ENCODE results near the gene RECK.
"Not testable (repeated sequence)": the region's sequence is repeated elsewhere in the genome, so short reads cannot be mapped to it uniquely, and the experiment has no call there.

RECK gene

DNA sequence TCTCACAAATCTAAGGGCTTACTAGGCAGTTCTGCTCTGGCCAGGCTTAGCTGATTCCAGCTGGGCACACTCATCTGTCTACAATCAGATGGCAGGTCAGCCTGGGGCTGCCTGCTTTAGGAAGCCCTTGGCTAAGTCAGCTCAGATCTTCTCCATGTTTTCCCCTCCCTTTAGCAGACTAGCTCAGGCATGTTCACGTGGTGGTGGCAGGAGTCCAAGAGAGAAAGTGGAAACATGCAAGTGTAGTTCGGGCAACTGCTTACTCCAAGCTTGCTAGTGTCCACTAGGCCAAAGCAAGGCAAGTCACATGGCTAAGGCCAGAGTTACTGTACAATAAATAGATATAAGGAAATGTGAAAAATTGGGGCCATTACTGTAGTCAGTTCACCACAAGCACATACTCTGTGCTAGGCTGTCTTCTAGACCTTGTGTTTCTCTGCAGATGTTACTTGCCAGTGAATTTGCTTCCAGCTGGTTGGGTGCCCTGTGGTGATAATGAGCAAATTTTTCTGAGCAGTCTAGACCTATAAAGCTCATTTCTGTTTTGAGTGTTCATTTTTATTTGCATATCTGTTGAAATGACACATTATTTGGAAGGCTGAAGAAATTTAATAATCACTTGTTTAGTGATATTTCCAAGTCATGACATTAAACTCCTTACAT, 38.3 kb downstream of the RECK start:
- no peak overlapping the region for H3K4me3 ChIP-seq (ENCODE audit: low read depth, low read length)
- TF ChIP-seq, protein P1, sequence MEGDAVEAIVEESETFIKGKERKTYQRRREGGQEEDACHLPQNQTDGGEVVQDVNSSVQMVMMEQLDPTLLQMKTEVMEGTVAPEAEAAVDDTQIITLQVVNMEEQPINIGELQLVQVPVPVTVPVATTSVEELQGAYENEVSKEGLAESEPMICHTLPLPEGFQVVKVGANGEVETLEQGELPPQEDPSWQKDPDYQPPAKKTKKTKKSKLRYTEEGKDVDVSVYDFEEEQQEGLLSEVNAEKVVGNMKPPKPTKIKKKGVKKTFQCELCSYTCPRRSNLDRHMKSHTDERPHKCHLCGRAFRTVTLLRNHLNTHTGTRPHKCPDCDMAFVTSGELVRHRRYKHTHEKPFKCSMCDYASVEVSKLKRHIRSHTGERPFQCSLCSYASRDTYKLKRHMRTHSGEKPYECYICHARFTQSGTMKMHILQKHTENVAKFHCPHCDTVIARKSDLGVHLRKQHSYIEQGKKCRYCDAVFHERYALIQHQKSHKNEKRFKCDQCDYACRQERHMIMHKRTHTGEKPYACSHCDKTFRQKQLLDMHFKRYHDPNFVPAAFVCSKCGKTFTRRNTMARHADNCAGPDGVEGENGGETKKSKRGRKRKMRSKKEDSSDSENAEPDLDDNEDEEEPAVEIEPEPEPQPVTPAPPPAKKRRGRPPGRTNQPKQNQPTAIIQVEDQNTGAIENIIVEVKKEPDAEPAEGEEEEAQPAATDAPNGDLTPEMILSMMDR (IDR thresholded peaks at IDR 0.05; ENCODE audit: low read depth, low read length), result no peak
- in situ Hi-C loops (cut with HindIII; ENCODE audit: low sequenced_read_pairs), result no loop called here
- peak; percentile 71 for DNase-seq (ENCODE audit: low read depth, low spot score)

DNA sequence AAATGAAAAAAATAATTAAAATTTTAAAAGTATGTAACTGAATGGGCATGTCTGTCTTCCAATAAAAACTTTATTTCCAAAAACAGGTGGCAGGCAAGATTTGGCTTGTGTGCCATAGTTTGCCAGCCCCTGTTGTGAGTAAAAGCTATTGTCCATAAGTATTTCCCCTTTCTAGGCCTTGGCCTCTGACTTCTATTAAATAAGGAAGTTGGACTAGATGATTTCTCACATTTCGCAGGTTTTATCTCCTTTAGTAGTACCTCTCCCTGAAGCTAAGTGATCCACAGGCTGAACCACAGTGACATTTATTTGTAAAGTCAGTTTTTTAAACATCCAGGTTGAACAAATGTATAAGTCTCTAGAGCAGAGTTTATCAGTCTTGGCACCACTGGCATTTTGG, 41.3 kb downstream of the RECK start:
- no peak for DNase-seq (ENCODE audit: low read depth, low spot score)
- no peak overlapping the region for H3K4me3 ChIP-seq (ENCODE audit: low read depth, low read length)
- TF ChIP-seq, protein P1 (IDR thresholded peaks at IDR 0.05; ENCODE audit: low read depth, low read length), result no peak
- in situ Hi-C loops (cut with HindIII; ENCODE audit: low sequenced_read_pairs), result no loop called here

DNA sequence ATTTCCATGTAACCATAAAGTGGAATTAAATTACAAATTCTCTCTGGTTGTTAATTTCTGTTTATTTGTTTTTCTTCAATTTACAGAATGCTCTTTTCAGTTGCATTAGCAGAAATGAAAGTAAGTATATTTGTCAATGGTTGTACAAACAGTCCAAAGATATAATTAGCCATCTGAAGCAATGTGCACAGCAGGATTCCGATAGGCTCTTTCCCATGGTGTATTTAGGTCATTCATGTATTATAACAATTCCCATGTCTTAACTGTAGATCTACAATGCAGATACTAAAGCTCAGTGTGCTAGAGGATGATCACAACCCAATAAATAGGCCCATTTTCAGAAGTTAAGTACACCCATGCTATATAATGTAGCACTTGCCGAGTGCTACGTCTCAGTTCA, 43.8 kb downstream of the RECK start:
- no peak overlapping the region for H3K4me3 ChIP-seq (ENCODE audit: low read depth, low read length)
- in situ Hi-C loops (cut with HindIII; ENCODE audit: low sequenced_read_pairs), result no loop called here
- DNase-seq (ENCODE audit: low read depth, low spot score), result peak; percentile 9
- TF ChIP-seq, protein P1 (IDR thresholded peaks at IDR 0.05; ENCODE audit: low read depth, low read length), result no peak

DNA sequence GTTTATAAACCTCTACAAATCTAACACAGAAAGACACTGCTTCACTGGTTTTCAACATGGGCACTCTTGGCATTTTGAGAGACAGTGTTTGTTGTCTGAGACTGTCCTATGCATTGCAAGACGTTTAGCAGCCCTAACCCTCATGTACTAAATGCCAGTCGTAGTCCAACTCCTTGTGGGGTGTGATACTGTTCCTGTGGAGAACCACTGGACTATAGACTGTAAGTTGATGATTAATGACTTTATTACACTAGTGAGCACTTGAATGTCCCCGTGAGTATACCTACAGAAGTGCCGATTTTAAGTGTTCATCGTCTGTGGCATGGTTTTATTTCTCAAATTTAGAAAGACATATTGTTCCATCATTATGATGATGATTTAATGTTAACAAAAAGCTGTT, 46.2 kb downstream of the RECK start:
- TF ChIP-seq, protein P1 (IDR thresholded peaks at IDR 0.05; ENCODE audit: low read depth, low read length), result no peak
- H3K4me3 ChIP-seq (ENCODE audit: low read depth, low read length), result no peak overlapping the region
- in situ Hi-C loops (cut with HindIII; ENCODE audit: low sequenced_read_pairs), result no loop called here
- DNase-seq (ENCODE audit: low read depth, low spot score), result no peak

DNA sequence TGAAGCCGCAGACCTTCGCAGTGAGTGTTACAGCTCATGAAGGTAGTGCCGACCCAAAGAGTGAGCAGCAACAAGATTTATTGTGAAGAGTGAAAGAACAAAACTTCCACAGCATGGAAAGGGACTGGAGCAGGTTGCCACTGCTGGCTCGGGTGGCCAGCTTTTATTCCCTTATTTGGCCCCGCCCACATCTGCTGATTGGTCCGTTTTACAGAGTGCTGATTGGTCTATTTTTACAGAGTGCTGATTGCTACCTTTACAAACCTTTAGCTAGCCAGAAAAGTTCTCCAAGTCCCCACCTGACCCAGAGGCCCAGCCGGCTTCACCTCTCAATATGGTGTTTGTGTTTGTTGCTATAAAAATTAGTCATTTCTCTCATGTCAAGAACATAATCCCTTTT, 49.7 kb downstream of the RECK start:
- in situ Hi-C loops (cut with HindIII; ENCODE audit: low sequenced_read_pairs), result no loop called here
- TF ChIP-seq, protein P1 (IDR thresholded peaks at IDR 0.05; ENCODE audit: low read depth, low read length), result no peak
- DNase-seq (ENCODE audit: low read depth, low spot score), result no peak
- H3K4me3 ChIP-seq (ENCODE audit: low read depth, low read length), result no peak overlapping the region

DNA sequence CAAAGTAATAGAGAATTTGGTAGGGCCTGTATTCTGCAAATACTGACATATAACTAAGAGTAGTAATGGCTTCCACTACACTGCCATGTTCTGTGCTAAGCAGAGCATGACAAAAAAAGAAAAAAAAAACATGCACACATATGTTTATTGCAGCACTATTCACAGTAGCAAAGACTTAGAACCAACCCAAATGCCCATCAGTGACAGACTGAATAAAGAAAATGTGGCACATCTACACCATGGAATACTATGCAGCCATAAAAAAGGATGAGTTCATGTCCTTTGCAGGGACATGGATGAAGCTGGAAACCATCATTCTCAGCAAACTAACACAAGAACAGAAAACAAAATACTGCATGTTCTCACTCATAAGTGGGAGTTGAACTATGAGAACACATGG, 50.3 kb downstream of the RECK start:
- H3K4me3 ChIP-seq (ENCODE audit: low read depth, low read length); DNase-seq (ENCODE audit: low read depth, low spot score); in situ Hi-C loops (cut with HindIII; ENCODE audit: low sequenced_read_pairs): not testable (repeated sequence)

DNA sequence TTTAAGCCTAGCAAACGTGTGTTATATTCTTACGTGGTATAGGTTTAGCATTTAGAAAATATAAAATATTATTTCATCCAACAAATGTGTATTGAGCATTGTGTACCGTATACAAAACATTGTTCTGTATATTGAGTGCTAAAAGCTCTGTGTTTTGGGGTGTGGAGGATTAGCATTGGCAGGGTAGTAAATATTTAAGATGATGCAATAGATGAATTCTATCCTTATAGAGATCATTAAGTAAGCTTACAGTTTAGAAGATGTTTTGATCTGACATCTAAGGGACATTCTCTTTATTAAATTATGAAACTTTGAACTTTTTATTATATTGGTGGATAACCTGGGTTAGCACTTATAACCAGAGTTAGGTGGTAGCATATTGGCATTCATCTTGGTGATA, 51.3 kb downstream of the RECK start:
- TF ChIP-seq, protein P1 (IDR thresholded peaks at IDR 0.05; ENCODE audit: low read depth, low read length), result no peak
- H3K4me3 ChIP-seq (ENCODE audit: low read depth, low read length), result no peak overlapping the region
- no peak for DNase-seq (ENCODE audit: low read depth, low spot score)
- in situ Hi-C loops (cut with HindIII; ENCODE audit: low sequenced_read_pairs), result no loop called here

Data from astrocyte of the spinal cord (primary cell).